SHP77 treated with DMSO at 0.1 percent for 48 hours (cell line): ENCODE measurements around the gene TLE4.

Experiments
- DNase-seq: peaks from one replicate; lab custom pipeline; 2025; lab: John Stamatoyannopoulos, UW

TLE4 gene

GRCh38 chr9:79572032-79572607, 355 bp downstream of the TLE4 start:
- DNase-seq = no peak

- no peak for DNase-seq
These were observed 1.0 kb downstream of the TLE4 start for GRCh38 chr9:79572608-79573411.

GRCh38 chr9:79573412-79573923, 1.7 kb downstream of the TLE4 start:
- DNase-seq = no peak

DNA sequence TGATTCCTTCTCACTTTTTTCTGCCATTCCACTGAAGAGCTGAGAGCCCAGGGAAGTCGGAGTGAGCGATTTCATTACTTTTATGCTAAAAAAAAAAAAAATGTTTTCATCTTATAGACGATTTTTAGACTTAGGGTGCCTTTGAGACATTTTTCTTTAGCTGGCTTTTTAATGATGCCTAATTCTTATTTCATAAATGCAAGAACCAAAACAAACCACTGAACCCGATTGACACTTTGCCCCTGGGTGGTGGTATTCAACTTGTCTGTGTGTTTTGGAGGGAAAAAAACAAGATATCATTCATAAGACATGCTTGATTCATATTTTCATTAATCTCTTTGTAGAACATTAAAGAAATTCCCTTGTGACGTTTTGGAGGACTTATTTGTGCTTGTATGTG, 2.4 kb downstream of the TLE4 start:
- DNase-seq = no peak

- DNase-seq = no peak
These were observed 3.0 kb downstream of the TLE4 start for GRCh38 chr9:79574781-79575180.

- DNase-seq = no peak
These were observed 3.8 kb downstream of the TLE4 start for GRCh38 chr9:79575547-79575946.

DNA sequence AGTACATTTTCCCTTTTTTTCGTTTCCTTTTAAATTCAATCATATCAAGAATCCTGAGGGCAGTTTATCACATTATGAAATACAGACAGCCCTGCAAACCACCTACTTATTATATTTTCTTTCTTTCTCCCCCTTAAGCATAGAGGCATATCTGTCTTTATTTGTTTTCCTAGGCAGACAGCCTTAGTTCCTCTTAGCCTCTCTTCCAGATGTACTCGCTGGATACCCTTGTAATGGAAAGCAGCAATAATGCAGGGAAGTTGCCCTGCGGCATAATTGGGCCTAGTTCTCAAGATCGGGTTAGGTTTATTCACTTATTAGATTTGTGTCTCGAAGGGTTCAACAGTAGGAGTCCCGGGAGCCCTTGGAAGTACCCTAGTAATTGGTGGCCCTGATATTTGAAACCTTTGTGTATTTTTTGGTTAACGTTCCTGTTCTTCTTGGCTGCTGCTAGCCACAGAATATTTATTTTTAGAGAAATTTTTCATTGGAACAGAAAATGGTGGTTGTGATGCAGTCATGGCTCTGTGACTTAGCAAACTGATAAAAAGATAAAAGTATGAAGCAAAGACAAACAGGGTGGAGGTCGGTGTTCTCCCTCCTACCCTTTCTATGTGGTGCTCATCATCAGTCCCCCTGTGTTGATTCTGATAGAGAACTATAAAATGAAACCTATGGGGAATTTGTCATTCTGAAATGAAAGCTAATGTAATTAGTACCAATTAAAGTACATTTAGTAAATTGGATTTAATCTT, 6.4 kb downstream of the TLE4 start:
- no peak for DNase-seq

DNA sequence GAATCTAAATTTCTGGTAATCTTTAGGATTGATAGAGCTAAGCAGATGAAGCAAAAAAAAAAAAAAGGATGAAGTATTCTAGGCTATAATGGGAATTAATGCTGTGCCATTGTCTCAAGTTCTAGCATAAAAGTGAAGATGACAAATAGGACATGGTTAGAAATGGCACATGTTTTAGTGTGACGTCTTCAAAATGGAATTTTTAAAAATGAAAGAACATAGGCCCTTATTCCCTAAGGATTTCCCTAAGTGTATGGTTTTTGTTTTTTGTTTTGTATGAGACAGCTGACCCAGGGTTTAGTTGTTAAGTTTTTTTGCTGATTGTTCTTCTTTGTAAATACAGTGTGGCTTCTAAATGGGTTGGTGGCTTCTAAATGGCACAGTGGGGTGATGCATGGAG, 7.1 kb downstream of the TLE4 start:
- no peak for DNase-seq

GRCh38 chr9:79579624-79580023, 7.9 kb downstream of the TLE4 start:
- DNase-seq = no peak

DNA sequence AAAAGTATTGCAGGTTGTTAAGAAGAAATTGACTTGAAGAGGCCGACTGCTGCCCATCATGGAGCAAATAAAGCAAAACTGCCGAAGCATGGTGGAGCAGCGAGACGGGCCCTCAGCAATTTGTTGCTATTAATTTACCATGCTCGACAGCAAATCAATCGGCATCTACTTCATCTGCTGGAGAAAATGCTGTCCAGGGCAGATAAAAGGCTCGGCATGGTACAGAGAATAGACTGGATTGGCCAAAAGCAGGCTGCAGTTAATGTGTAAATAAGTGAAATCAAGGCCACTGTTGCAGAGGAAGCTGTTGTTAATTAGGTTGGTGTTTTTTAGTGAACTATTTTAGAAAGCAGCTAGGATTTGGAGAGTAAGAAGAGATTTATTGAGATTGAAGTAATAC, 8.3 kb downstream of the TLE4 start:
- DNase-seq = no peak

DNA sequence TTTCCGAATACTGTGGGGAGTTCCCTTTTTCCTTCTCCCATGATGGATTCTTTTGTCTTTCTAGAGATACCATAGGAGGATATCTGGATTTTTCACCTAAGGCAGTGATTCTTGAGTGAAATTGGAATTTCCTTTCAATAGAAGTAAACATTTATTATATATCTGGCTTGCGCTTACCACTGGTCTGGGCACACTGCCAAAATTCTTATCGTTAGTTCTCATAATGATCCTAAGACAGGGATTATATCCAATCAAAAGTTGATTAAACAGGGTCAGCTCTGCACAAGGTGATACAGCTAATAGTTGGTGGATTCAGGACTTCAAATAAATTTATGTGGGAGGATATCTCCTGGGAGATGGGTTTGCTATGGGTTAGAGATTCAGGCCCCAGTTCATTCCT, 9.6 kb downstream of the TLE4 start:
- DNase-seq = no peak

DNA sequence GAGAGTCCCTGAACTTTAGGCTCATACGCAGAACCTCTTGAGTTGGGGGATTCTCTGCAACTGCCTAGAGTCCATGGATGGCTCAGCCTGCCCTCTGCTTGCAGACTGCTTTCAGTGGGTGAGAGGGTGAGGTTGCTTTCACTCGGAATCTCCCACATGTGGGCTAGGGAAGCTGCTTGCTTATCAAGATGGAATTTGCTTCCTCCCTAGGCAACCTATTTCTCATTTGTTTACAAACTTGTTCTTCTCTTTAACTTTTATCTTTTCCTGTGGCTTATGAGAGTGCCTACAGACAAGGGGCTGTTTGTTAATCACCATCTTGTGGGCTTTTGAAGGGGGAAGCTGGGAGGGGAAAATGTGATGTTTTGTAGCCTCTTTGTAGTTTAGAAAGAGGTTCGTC, 10.0 kb downstream of the TLE4 start:
- no peak for DNase-seq

DNA sequence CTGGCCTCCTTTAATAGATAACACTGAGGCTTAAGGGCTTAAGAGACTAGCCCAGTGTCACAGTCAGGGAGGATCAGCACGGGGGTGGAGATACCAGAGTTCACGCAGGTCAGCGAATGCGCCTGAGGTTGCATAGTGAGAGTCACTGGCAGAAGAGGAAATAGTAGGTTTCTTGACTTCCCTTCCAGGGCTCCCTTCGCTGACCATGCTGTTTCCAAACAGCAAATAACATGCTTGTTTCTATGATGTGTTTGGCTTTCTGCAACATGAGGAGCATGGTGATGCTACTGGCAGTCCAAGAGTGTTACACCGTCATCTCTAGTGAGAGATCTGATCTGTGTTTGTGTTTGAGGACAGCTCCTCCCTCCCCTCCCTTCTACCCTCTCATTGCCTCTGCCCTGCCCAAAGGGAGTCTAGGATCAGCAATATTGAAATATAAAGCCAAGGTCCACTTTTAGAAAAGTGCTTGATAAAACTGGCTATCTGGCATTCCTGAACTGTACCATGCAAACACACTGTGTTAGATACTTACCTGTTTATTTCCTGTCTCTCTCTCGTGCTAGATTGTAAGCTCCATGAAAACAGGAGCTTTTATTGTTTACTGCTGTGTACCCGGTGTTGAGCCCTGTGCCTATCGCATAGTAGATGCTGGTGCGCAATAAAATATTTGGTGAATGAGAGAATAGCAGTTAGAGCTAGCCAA, 12.3 kb downstream of the TLE4 start:
- DNase-seq = no peak

GRCh38 chr9:79584655-79584982, 12.9 kb downstream of the TLE4 start:
- no peak for DNase-seq

DNA sequence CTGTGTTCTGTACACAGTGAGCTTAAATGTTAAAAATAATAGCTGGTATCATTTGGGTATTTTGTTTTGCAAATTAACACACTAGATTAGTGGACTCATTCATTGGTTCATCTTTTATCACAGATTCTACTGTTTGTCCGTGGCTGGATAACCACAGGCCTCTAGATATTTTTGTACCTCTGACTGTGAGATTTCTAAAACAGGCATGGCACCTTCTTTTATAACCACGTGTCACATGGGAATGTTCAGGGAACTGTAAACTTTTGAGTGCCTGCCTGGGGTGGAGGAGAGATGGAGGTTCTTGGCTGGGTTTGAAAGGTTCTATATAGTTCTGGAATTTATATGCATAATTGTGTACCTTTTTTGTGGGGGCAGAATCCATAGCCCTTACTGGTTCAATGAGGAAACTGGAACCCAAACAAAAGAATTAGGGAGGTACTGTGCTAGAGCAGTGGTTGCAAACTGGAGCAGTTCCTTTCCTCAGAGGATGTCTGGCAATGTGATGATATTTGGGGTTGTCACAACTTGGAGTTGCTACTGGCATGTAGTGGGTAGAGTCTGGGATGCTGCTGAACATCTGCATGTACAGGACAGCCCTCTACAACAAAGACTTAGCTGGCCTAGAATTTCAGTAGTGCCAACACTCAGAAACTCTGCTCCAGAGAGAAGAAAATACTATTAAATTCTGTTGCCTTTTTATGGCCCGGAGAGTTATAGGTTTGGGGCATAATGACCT, 16.9 kb downstream of the TLE4 start:
- no peak for DNase-seq

DNA sequence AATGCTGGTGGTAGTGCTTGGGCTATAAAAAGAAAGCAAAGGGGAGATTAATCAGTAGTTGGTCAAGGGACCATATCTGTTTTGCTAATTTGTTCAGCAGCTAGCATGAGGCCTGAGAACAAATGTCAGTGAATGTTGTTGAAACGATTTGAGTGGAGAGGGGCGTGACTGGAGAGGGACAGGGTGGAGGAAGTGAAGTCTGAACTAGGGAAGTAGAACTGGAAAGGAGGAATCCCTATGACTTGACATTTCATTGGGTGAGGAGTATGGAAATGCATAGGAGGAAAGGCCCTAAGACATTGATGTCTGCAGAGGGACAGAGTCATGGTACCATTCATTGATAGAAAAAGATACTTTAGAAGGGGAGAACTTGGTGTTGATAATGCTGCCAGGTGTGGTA, 19.7 kb downstream of the TLE4 start:
- no peak for DNase-seq

- DNase-seq = no peak
These were observed 21.1 kb downstream of the TLE4 start for GRCh38 chr9:79592726-79593493.

DNA sequence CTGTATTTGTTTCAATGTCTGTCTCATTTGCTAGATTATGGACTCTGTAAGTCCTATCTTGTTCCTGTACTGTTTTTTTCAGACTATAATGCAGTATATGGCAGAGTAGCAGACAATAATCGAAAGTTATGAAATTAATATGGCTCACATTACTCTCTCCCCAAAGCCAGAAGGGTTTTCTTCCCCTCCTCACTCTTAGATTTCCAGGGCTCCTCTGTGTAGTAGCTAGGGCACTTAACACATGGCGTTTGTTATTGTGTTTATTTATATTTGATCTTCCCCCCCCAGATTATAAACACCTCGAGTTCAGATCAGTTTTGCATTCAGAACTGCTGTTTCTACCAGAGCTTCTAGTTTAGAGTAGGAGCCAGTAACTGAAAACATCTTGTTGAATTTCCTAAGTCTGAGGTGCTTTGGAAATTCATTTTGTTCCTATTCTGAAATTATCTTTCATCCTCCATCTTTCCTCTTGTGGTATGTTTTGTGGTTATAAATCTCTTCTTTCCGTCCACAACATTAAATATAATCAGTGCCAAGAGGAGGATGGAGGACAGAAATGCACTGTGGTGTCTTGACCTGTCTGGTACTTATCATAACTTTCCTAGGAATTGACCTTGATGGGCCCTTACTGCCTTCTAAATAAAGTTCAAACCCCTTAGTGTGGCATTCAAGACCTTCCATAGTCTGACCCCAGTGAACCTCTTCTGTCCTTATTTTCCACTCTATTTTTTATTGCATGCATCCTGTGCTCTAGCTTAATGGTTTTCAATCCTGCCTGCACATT, 27.0 kb downstream of the TLE4 start:
- DNase-seq = no peak

- no peak for DNase-seq
These were observed 28.7 kb downstream of the TLE4 start for GRCh38 chr9:79600466-79600865.

DNA sequence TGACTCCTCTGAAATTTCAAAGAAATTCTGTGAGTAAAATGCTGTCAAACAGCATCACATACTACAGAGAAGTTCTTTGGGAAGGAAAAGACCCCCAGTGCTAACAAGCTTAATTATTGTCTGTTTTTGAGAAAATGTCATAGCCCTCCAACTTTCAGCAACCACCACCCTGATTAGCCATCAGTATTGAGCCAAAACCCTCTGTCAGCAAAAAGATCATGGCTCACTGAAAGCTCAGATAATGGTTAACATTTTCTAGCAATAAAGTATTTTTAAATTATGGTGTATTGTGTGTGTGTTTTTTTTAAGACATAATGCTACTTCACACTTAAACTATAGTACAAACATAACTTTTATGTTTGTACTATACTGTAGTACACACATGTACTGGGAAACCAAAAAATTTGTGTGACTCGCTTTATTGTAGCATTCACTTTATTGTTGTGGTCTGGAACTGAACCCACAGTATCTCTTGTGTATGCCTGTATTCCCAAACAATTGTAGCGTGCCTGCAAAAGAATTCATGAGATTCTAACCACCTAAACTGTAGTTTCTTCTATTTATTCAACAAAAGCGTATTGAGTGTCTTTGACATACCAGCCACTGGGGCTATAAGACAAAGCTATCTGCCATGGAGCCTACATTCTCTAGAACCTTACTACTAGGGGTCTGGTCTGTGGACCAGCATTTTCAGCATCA, 31.6 kb downstream of the TLE4 start:
- DNase-seq = no peak
